CD14-positive monocyte (primary cell): ENCODE measurements around the gene MYRFL. TPM values are rescaled to one million over a fixed set of nuclear protein-coding genes. Genes with fewer than 3 reads are reported as not detected.
A peak's percentile ranks its signal among the peaks of the same experiment; 100 is the strongest.

ENCODE experiments used
- DNase-seq, 3 donors: peaks; one replicate each; pipeline ENCODE4 v3.0.0-alpha.2; 2011 to 2022
- H2AFZ ChIP-seq: 2 replicates; pipeline ENCODE4 v1.6.0; 2012; ENCODE audit warnings: mild to moderate bottlenecking, low read depth, low read length, inconsistent platforms; ENCODE audit not compliant: insufficient read depth, poor library complexity, severe bottlenecking
- H3K27ac ChIP-seq, 2 donors: 1 replicate in 1 of 2; 2 replicates in 1 of 2; pipeline ENCODE4 v1.5.1; 2012 to 2013; ENCODE audit warnings: low read length in 2 of 2, control low read depth in 1 of 2, inconsistent platforms in 1 of 2, low read depth in 1 of 2, mild to moderate bottlenecking in 1 of 2
- H3K27me3 ChIP-seq, 2 donors: one replicate each; pipeline versions ENCODE4 v1.6.0 to v1.6.1; 2011 to 2013; ENCODE audit warnings: low read length in 2 of 2; ENCODE audit not compliant: control insufficient read depth in 2 of 2, insufficient read depth in 2 of 2
- H3K36me3 ChIP-seq, 2 donors: replicated peaks in 1 of 2; 1 replicate in 1 of 2; 2 replicates in 1 of 2; pipeline versions ENCODE4 v1.5.1 to v1.6.1; 2012 to 2013; ENCODE audit warnings: low read length in 2 of 2, control low read depth in 1 of 2, inconsistent platforms in 1 of 2, mild to moderate bottlenecking in 1 of 2; ENCODE audit not compliant: insufficient read depth in 2 of 2, control insufficient read depth in 1 of 2
- H3K4me1 ChIP-seq, 2 donors: 1 replicate in 1 of 2; 2 replicates in 1 of 2; pipeline versions ENCODE4 v1.5.1 to v1.6.1; 2012 to 2013; ENCODE audit warnings: low read length in 2 of 2, control low read depth in 1 of 2, inconsistent platforms in 1 of 2, mild to moderate bottlenecking in 1 of 2, moderate library complexity in 1 of 2; ENCODE audit not compliant: insufficient read depth in 2 of 2, control insufficient read depth in 1 of 2
- H3K4me2 ChIP-seq: replicated peaks from 2 replicates; pipeline ENCODE3; 2012; ENCODE audit warnings: low read length, moderate library complexity, mild to moderate bottlenecking; ENCODE audit not compliant: poor library complexity, severe bottlenecking; ENCODE audit errors: extremely low read depth
- H3K4me3 ChIP-seq, 3 experiments: fragments of 200-600 bp in 1 of 3; sonication (generic) in 1 of 3; replicated peaks in 1 of 3; 1 replicate in 2 of 3; 2 replicates in 1 of 3; pipeline ENCODE4 v1.5.1; 2011 to 2013; ENCODE audit warnings: low read length in 3 of 3, mild to moderate bottlenecking in 3 of 3, control low read depth in 2 of 3, low read depth in 2 of 3, inconsistent platforms in 1 of 3, moderate library complexity in 1 of 3
- H3K79me2 ChIP-seq: 2 replicates; pipeline ENCODE4 v1.6.0; 2012; ENCODE audit warnings: mild to moderate bottlenecking, control low read depth, inconsistent platforms, low read length, moderate library complexity; ENCODE audit not compliant: insufficient read depth
- H3K9ac ChIP-seq: 2 replicates; pipeline ENCODE4 v1.6.0; 2017; ENCODE audit warnings: low read length, mild to moderate bottlenecking; ENCODE audit not compliant: insufficient read depth, poor library complexity, severe bottlenecking
- H3K9me3 ChIP-seq, 2 donors: replicated peaks in 1 of 2; 1 replicate in 1 of 2; 2 replicates in 1 of 2; pipeline versions ENCODE4 v1.5.1 to v1.6.1; 2012 to 2013; ENCODE audit warnings: low read length in 2 of 2, control low read depth in 1 of 2; ENCODE audit not compliant: control insufficient read depth in 1 of 2, insufficient read depth in 1 of 2
- H4K20me1 ChIP-seq: 2 replicates; pipeline ENCODE4 v1.6.0; 2012; ENCODE audit warnings: mild to moderate bottlenecking, low read length, control low read depth, moderate library complexity; ENCODE audit not compliant: insufficient read depth
- H3K27ac Mint-ChIP-seq, 7 donors: one replicate each; pipeline ENCODE4 v1.8.0; 2020; ENCODE audit warnings: mild to moderate bottlenecking in 7 of 7, mixed read lengths in 7 of 7, moderate library complexity in 6 of 7, inconsistent platforms in 2 of 7
- H3K27me3 Mint-ChIP-seq, 3 donors: one replicate each; pipeline ENCODE4 v1.8.0; 2021 to 2022; ENCODE audit warnings: low read depth in 3 of 3, mild to moderate bottlenecking in 3 of 3, mixed read lengths in 3 of 3, moderate library complexity in 3 of 3, inconsistent platforms in 1 of 3
- H3K36me3 Mint-ChIP-seq, 2 donors: one replicate each; pipeline ENCODE4 v1.8.0; 2020; ENCODE audit warnings: mixed read lengths in 2 of 2, inconsistent platforms in 1 of 2, mild to moderate bottlenecking in 1 of 2
- H3K4me1 Mint-ChIP-seq: one replicate; pipeline ENCODE4 v1.8.0; 2020; ENCODE audit warnings: mild to moderate bottlenecking, mixed read lengths
- H3K4me3 Mint-ChIP-seq, 2 donors: one replicate each; pipeline ENCODE4 v1.8.0; 2020; ENCODE audit warnings: mild to moderate bottlenecking in 2 of 2, mixed read lengths in 2 of 2, moderate library complexity in 1 of 2
- H3K9me3 Mint-ChIP-seq, 7 donors: one replicate each; pipeline ENCODE4 v1.8.0; 2020 to 2022; ENCODE audit warnings: mixed read lengths in 7 of 7, mild to moderate bottlenecking in 6 of 7, moderate library complexity in 6 of 7, inconsistent platforms in 2 of 7
- CTCF ChIP-seq: fragments of 200-600 bp; IDR thresholded peaks from one replicate; pipeline ENCODE4 v1.8.0; 2022; ENCODE audit warnings: antibody characterized with exemption, mild to moderate bottlenecking
- WGBS: methylation state at CpG from one replicate; pipeline ENCODE4 v1.1.5; 2013; ENCODE audit warnings: missing lambda C conversion rate; ENCODE audit not compliant: insufficient coverage; 5-methylcytosine and 5-hydroxymethylcytosine counted together
- intact Hi-C, 2 donors: fragments of 100-400 bp; cut with micrococcal nuclease; formaldehyde crosslinking; loops; one replicate each; pipeline versions ENCODE4 v1.15.0 to v1.15.1; 2023
- polyA plus RNA-seq, 3 donors: library from polyadenylated mRNA; depleted of rRNA in 1 of 3; unstranded in 2 of 3; stranded (reverse) in 1 of 3; fragments of 300-500 nt in 2 of 3; fragments of >200 nt in 1 of 3; fragmentation: Illumina TruSeq in 2 of 3; gene quantifications; 1 replicate in 2 of 3; 2 replicates in 1 of 3; pipeline ENCODE4 v1.2.3, GENCODE V29; 2012 to 2021

Gene MYRFL
- polyA plus RNA-seq, 3 donors = not detected

DNA sequence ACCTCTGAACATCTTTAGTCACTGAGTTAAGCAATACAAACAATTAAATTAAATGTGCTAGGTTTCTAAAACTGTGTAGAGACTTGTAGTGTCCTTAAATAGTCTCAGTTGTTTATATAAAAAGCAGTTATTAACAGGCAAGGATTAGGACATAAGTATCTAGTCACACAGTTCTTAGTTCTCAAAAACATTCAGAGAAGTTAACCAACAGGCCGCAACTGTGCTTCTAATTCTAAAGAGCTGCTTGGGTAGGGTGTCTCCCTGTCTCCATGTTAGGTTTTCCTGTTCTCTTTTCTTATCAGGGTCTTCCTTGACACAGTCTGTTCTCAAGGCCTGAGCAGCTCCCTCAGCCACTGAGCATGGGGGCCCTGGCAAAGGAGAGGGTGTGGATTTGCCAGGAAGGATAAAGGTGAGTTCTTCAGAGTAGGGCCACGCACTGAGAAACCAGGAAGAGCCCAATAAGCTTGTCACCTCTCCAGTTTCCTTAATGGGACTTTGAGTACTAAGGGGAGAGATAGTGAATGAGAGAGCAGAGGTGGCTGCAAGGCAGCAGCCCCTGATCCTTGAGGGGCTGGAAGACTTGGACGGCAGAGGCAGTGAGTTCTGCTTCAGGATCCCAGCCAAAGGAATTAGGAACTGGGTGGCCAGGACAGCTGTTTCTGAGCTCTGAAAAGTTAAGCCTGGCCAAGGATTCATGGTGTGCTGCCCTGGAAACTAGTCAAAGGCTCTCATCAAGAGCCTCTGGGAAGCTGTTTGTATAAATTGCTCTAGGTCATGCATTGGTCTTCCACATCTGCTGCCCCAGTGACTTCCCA, 177.3 kb downstream of the MYRFL start:
- no peak for DNase-seq
- H3K27ac Mint-ChIP-seq = peak overlapping the region in 1 of 7 donors; percentile 57
- Histone ChIP-seq H3K27me3 (no peaks in the 10 kb centered on the region), H3K9ac (no peak overlapping the region), H3K27ac (no peak overlapping the region), H3K4me3 (no peak overlapping the region), H3K4me1 (no peaks in the 10 kb centered on the region), H3K36me3 (no peaks in the 10 kb centered on the region), H3K79me2 (no peaks in the 10 kb centered on the region), H3K4me2 (no peak overlapping the region), H4K20me1 (no peaks in the 10 kb centered on the region), H3K9me3 (peaks cover 0 to 12% of the 10 kb centered on the region in 2 donors), H2AFZ (peak overlapping the region; percentile 17)
- 81% methylated on average over 3 of the region's 3 CpGs for WGBS
- no peak overlapping the region for H3K4me3 Mint-ChIP-seq
- H3K9me3 Mint-ChIP-seq = peaks cover 0 to 6% (median 4%) of the 10 kb centered on the region in 7 donors
- no peaks in the 10 kb centered on the region for H3K36me3 Mint-ChIP-seq
- peaks cover 0 to 5% (median 2%) of the 10 kb centered on the region in 3 donors for H3K27me3 Mint-ChIP-seq
- H3K4me1 Mint-ChIP-seq = no peaks in the 10 kb centered on the region
- intact Hi-C loops = no loop called here
- TF ChIP-seq CTCF = no peak

- Histone ChIP-seq H3K4me3 (no peak overlapping the region), H3K27ac (no peak overlapping the region), H3K9me3 (peaks cover 0 to 13% of the 10 kb centered on the region in 2 donors), H3K9ac (no peak overlapping the region), H3K4me2 (no peak overlapping the region), H4K20me1 (no peaks in the 10 kb centered on the region), H2AFZ (peak overlapping the region; percentile 17), H3K27me3 (no peaks in the 10 kb centered on the region), H3K79me2 (no peaks in the 10 kb centered on the region), H3K4me1 (no peaks in the 10 kb centered on the region), H3K36me3 (no peaks in the 10 kb centered on the region)
- no peak for TF ChIP-seq CTCF
- intact Hi-C loops = no loop called here
- H3K27ac Mint-ChIP-seq = peak overlapping the region in 1 of 7 donors; percentile 57
- H3K9me3 Mint-ChIP-seq = peaks cover 0 to 7% (median 6%) of the 10 kb centered on the region in 7 donors
- H3K27me3 Mint-ChIP-seq = peaks cover 0 to 4% (median 2%) of the 10 kb centered on the region in 3 donors
- WGBS = 48% methylated on average over 3 of the region's 6 CpGs
- H3K36me3 Mint-ChIP-seq = no peaks in the 10 kb centered on the region
- H3K4me1 Mint-ChIP-seq = no peaks in the 10 kb centered on the region
- no peak overlapping the region for H3K4me3 Mint-ChIP-seq
- DNase-seq = no peak
These were observed 177.9 kb downstream of the MYRFL start for GRCh38 chr12:70002912-70003255.
